HL-60/S4 treated with phorbol 12-myristate 13-acetate at 8.2 ng/mL for 4 days and 3 days (cell line): Measurements from ENCODE around the gene LENG8.
"Not testable (repeated sequence)": the region's sequence is repeated elsewhere in the genome, so short reads cannot be mapped to it uniquely, and the experiment has no call there.

Experiments
- in situ Hi-C: fragments of 300-500 bp; cut with MboI; formaldehyde crosslinking; loops from 2 replicates; pipeline ENCODE4 v1.15.0; 2022; ENCODE audit warnings: low sequenced_read_pairs

LENG8 gene

GRCh38 chr19:54508487-54508886 lies 59.5 kb downstream of the LENG8 start:
- in situ Hi-C loops, result not testable (repeated sequence)

GRCh38 chr19:54509200-54509940 lies 60.4 kb downstream of the LENG8 start:
- in situ Hi-C loops, result not testable (repeated sequence)
